HepG2 (cell line): Measurements from ENCODE around the gene CACNA2D3. TPM values are rescaled to one million over a fixed set of nuclear protein-coding genes. Genes with fewer than 3 reads are reported as not detected.

ENCODE experiments used
- ATAC-seq: fragments of 200-7000 bp; cut with Tn5 transposase; 3 replicates; pipeline ENCODE4 v1.9.1; 2020; ENCODE audit warnings: mild to moderate bottlenecking, moderate library complexity
- BruUV-seq: library from RNA; stranded (reverse); fragments of 400-500 nt; replicated peaks from 2 replicates; lab custom pipeline; 2021; lab: Mats Ljungman, UMichigan
- CTCF ChIA-PET: fragments of 300-600 bp; formaldehyde crosslinking; extraction: SDS; loops from one replicate; lab custom pipeline; 2021; ENCODE audit warnings: low total read pairs, inconsistent platforms, low intra/inter-chr PET ratio; lab: Yijun Ruan, JAX
- POLR2A ChIA-PET: fragments of 350-600 bp; sonication (Branson Sonifier 250); formaldehyde crosslinking; loops from one replicate; lab custom pipeline; 2020; ENCODE audit warnings: antibody characterized with exemption, inconsistent platforms; lab: Yijun Ruan, JAX
- DNase-seq: peaks from one replicate; pipeline ENCODE4 v3.0.0-alpha.2; 2015; ENCODE audit warnings: low spot score
- FAIRE-seq: peaks from 3 replicates; lab custom pipeline; 2011; peaks lifted over from hg19 to GRCh38; lab: Jason Lieb, UNC
- H2AFZ ChIP-seq: one replicate; pipeline ENCODE4 v1.6.1; 2011; ENCODE audit warnings: low read length, inconsistent platforms
- H3K27ac ChIP-seq: fragments of 300-600 bp; 3 replicates; pipeline ENCODE4 v1.8.0; 2011; ENCODE audit warnings: mixed run types, mild to moderate bottlenecking, mixed read lengths, low read length, inconsistent platforms; ENCODE audit not compliant: insufficient read depth; ENCODE audit errors: extremely low read length
- H3K27me3 ChIP-seq, 2 experiments: fragments of 200-600 bp in 1 of 2; 2 replicates in 1 of 2; 3 replicates in 1 of 2; pipeline versions ENCODE4 v1.6.0 to v1.8.0; 2011; ENCODE audit warnings: low read length in 2 of 2, mild to moderate bottlenecking in 2 of 2, moderate library complexity in 2 of 2, inconsistent platforms in 1 of 2; ENCODE audit not compliant: insufficient read depth in 2 of 2, control insufficient read depth in 1 of 2
- H3K36me3 ChIP-seq, 2 experiments: fragments of 200-600 bp in 1 of 2; replicated peaks in 1 of 2; 2 replicates in 1 of 2; 3 replicates in 1 of 2; pipeline versions ENCODE4 v1.5.1 to v1.8.0; 2011; ENCODE audit warnings: low read length in 2 of 2, inconsistent platforms in 1 of 2; ENCODE audit not compliant: insufficient read depth in 2 of 2, control insufficient read depth in 1 of 2
- H3K4me1 ChIP-seq: 2 replicates; pipeline ENCODE4 v1.5.1; 2012; ENCODE audit warnings: low read length, inconsistent platforms; ENCODE audit not compliant: insufficient read depth
- H3K4me2 ChIP-seq: 2 replicates; pipeline ENCODE4 v1.6.0; 2011; ENCODE audit warnings: low read depth, low read length, inconsistent platforms
- H3K4me3 ChIP-seq, 3 experiments: fragments of 200-600 bp in 1 of 3; sonication (generic), shearing (Covaris generic) in 1 of 3; replicated peaks in 1 of 3; 2 replicates each; pipeline ENCODE4 v1.5.1; 2011 to 2016; ENCODE audit warnings: low read length in 3 of 3, inconsistent platforms in 2 of 3, low read depth in 2 of 3, mild to moderate bottlenecking in 2 of 3, control low read depth in 1 of 3, mixed read lengths in 1 of 3; ENCODE audit not compliant: insufficient read depth in 1 of 3
- H3K79me2 ChIP-seq: one replicate; pipeline ENCODE4 v1.6.1; 2011; ENCODE audit warnings: low read length, inconsistent platforms; ENCODE audit not compliant: insufficient read depth
- H3K9ac ChIP-seq: 2 replicates; pipeline ENCODE4 v1.6.0; 2011; ENCODE audit warnings: mild to moderate bottlenecking, low read depth, low read length, inconsistent platforms; ENCODE audit not compliant: insufficient read depth
- H3K9me3 ChIP-seq: 2 replicates; pipeline ENCODE4 v1.5.1; 2012; ENCODE audit warnings: mild to moderate bottlenecking, low read length
- H4K20me1 ChIP-seq: 2 replicates; pipeline ENCODE4 v1.6.0; 2011; ENCODE audit warnings: inconsistent platforms, mild to moderate bottlenecking, low read length, moderate library complexity; ENCODE audit not compliant: insufficient read depth
- BORCS8-MEF2B ChIP-seq: sonication (generic); formaldehyde crosslinking; IDR thresholded peaks from 2 replicates; pipeline ENCODE4 v1.8.0; 2022; ENCODE audit warnings: mild to moderate bottlenecking, missing genetic modification reagents
- CEBPG ChIP-seq: IDR thresholded peaks from 2 replicates; pipeline ENCODE4 v1.6.1; 2016
- FOSL1 ChIP-seq: sonication (generic); formaldehyde crosslinking; IDR thresholded peaks from 2 replicates; pipeline ENCODE4 v1.9.0; 2021; ENCODE audit warnings: missing genetic modification reagents, borderline replicate concordance
- KLF12 ChIP-seq: sonication (generic); formaldehyde crosslinking; IDR thresholded peaks from 2 replicates; pipeline ENCODE4 v1.4.0; 2020; ENCODE audit warnings: missing genetic modification reagents, borderline replicate concordance
- PAX8 ChIP-seq: sonication (generic); formaldehyde crosslinking; IDR thresholded peaks from 2 replicates; pipeline ENCODE4 v1.8.0; 2022; ENCODE audit warnings: mild to moderate bottlenecking, missing genetic modification reagents, borderline replicate concordance
- RORA ChIP-seq: sonication (generic); formaldehyde crosslinking; IDR thresholded peaks from 2 replicates; pipeline ENCODE4 v1.5.0; 2020; ENCODE audit warnings: mild to moderate bottlenecking, missing genetic modification reagents, moderate library complexity
- ZNF282 ChIP-seq: fragments of 450-650 bp; IDR thresholded peaks from 2 replicates; pipeline ENCODE4 v1.6.1; 2018; ENCODE audit not compliant: partially characterized antibody
- ZNF546 ChIP-seq: sonication (generic); formaldehyde crosslinking; conservative IDR thresholded peaks from 2 replicates; pipeline ENCODE4 v1.8.1; 2023; ENCODE audit warnings: mild to moderate bottlenecking, missing genetic modification reagents
- ZNF720 ChIP-seq: sonication (generic); formaldehyde crosslinking; IDR thresholded peaks from 2 replicates; pipeline ENCODE4 v1.4.0; 2020; ENCODE audit warnings: missing genetic modification reagents
- ZNF883 ChIP-seq: sonication (generic); formaldehyde crosslinking; IDR thresholded peaks from 2 replicates; pipeline ENCODE4 v1.5.1; 2020; ENCODE audit warnings: mild to moderate bottlenecking, missing genetic modification reagents; ENCODE audit errors: not compliant biosample characterization
- WGBS: methylation state at CpG from one replicate; pipeline ENCODE4 v1.1.6; 2017; ENCODE audit warnings: low lambda C conversion rate; 5-methylcytosine and 5-hydroxymethylcytosine counted together
- in situ Hi-C: cut with HindIII; loops from 2 replicates; pipeline ENCODE4 v1.10.0; 2017; ENCODE audit warnings: low pct_unique_long_range_greater_than_20kb; ENCODE audit not compliant: extremely low pct_ligation_motif_present
- intact Hi-C: fragments of 100-400 bp; cut with micrococcal nuclease; formaldehyde crosslinking; loops from one replicate; pipeline ENCODE4 v1.10.0; 2022; ENCODE audit not compliant: unreplicated experiment
- polyA plus RNA-seq, 8 experiments: library from polyadenylated mRNA; depleted of rRNA in 3 of 8; stranded (reverse) in 7 of 8; unstranded in 1 of 8; fragments of >200 nt; fragmentation: Illumina TruSeq in 4 of 8; extraction: Trizol in 4 of 8; gene quantifications; 2 replicates each; pipeline versions ENCODE4 v1.2.1 to v1.2.3, GENCODE V29; 2011 to 2016; ENCODE audit warnings: low read depth in 4 of 8, missing spikeins in 1 of 8, mixed read lengths in 1 of 8; ENCODE audit not compliant: insufficient read depth in 1 of 8
- total RNA-seq, 5 experiments: library from RNA; depleted of rRNA; stranded (reverse); fragments of >200 nt; fragmentation: Illumina TruSeq; extraction: Trizol; gene quantifications; 2 replicates each; pipeline ENCODE4 v1.2.3, GENCODE V29; 2016; ENCODE audit warnings: low read depth in 1 of 5
- TF ChIP-seq, protein P1 (sequence below): sonication (generic); formaldehyde crosslinking; IDR thresholded peaks from 2 replicates; pipeline ENCODE4 v1.5.0; 2020; ENCODE audit warnings: missing genetic modification reagents
- TF ChIP-seq, protein P2 (sequence below): sonication (generic); formaldehyde crosslinking; IDR thresholded peaks from 2 replicates; pipeline ENCODE4 v1.4.0; 2020; ENCODE audit warnings: missing genetic modification reagents

The CACNA2D3 gene
- total and polyA plus RNA-seq, 2 of the 13 experiments (the other 11 are each of a cell fraction or from before 2014, with no cell fraction given) = not detected

DNA sequence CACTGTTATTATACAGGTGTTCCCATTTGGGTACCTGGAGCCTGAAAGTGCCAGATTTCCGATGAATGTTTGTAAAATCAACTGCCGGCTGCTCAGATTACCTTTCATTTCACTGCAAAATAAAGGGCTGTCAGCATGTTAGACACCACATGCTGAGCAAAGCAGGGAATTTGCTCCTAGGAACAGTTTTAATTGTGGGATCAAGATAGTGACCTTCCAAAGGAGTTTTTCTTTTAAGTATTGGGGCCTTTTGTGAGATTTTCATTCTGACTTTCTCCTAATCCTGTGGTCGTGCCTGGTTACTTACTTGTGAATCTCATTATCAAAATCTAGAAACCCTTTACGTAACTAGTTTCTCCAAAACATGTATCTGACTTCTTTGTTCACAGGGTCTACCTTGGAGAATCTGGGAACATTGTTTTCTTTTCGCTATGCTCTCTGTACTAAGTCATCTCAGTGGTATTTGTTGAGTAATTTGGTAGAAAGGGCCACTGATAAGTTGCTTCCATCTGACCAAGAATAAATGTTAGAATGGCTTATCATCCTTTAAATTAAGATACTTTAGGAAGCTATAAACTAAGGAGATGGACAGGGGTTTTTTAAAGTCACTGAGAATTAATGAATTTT, 846.3 kb downstream of the CACNA2D3 start:
- no peak overlapping the region for H3K27ac ChIP-seq
- no peaks in the 10 kb centered on the region for H3K36me3 ChIP-seq
- H2AFZ ChIP-seq = no peak overlapping the region
- in situ Hi-C loops = no loop called here
- 20% methylated on average over 5 of the region's 5 CpGs for WGBS
- no peaks in the 10 kb centered on the region for H3K79me2 ChIP-seq
- FAIRE-seq (no peak), DNase-seq (no peak), ATAC-seq (no peak)
- H4K20me1 ChIP-seq = no peaks in the 10 kb centered on the region
- intact Hi-C loops = no loop called here
- H3K4me3 ChIP-seq = no peak overlapping the region
- H3K4me2 ChIP-seq = no peak overlapping the region
- peaks cover 0 to 7% of the 10 kb centered on the region in 2 experiments; a peak in 1 of 5 replicates for H3K27me3 ChIP-seq
- no peak for TF ChIP-seq BORCS8-MEF2B (CRISPR knock-in tag)
- TF ChIP-seq, protein P1, sequence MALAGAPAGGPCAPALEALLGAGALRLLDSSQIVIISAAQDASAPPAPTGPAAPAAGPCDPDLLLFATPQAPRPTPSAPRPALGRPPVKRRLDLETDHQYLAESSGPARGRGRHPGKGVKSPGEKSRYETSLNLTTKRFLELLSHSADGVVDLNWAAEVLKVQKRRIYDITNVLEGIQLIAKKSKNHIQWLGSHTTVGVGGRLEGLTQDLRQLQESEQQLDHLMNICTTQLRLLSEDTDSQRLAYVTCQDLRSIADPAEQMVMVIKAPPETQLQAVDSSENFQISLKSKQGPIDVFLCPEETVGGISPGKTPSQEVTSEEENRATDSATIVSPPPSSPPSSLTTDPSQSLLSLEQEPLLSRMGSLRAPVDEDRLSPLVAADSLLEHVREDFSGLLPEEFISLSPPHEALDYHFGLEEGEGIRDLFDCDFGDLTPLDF (CRISPR knock-in tag) = no peak
- no peak for TF ChIP-seq CEBPG
- TF ChIP-seq ZNF883 (CRISPR knock-in tag) = no peak
- TF ChIP-seq ZNF282 = no peak
- TF ChIP-seq ZNF546 = no peak
- CTCF ChIA-PET = no interaction called here
- no peaks in the 10 kb centered on the region for H3K9me3 ChIP-seq
- H3K4me1 ChIP-seq = peaks cover 11% of the 10 kb centered on the region
- POLR2A ChIA-PET = no interaction called here
- no TSS peak for BruUV-seq
- no peak overlapping the region for H3K9ac ChIP-seq

GRCh38 chr3:54969652-54970051, 847.3 kb downstream of the CACNA2D3 start:
- H3K27ac ChIP-seq = no peak overlapping the region
- 18% methylated on average over 3 of the region's 3 CpGs for WGBS
- no peaks in the 10 kb centered on the region for H3K36me3 ChIP-seq
- H3K4me3 ChIP-seq = no peak overlapping the region
- no peaks in the 10 kb centered on the region for H3K79me2 ChIP-seq
- H3K27me3 ChIP-seq = peaks cover 0 to 7% of the 10 kb centered on the region in 2 experiments; a peak in 1 of 5 replicates
- no TSS peak for BruUV-seq
- H3K4me2 ChIP-seq = no peak overlapping the region
- ChIA-PET POLR2A (no interaction called here), CTCF (no interaction called here)
- intact Hi-C loops = no loop called here
- H2AFZ ChIP-seq = no peak overlapping the region
- ATAC-seq (no peak), FAIRE-seq (no peak), DNase-seq (no peak)
- no peaks in the 10 kb centered on the region for H4K20me1 ChIP-seq
- H3K9ac ChIP-seq = no peak overlapping the region
- in situ Hi-C loops = no loop called here
- peaks cover 11% of the 10 kb centered on the region for H3K4me1 ChIP-seq
- no peaks in the 10 kb centered on the region for H3K9me3 ChIP-seq
- TF ChIP-seq RORA (CRISPR knock-in tag) = no peak
- no peak for TF ChIP-seq KLF12
- TF ChIP-seq FOSL1 (CRISPR knock-in tag) = no peak
- no peak for TF ChIP-seq PAX8 (CRISPR knock-in tag)
- TF ChIP-seq ZNF720 (CRISPR knock-in tag) = no peak
- TF ChIP-seq, protein P2, sequence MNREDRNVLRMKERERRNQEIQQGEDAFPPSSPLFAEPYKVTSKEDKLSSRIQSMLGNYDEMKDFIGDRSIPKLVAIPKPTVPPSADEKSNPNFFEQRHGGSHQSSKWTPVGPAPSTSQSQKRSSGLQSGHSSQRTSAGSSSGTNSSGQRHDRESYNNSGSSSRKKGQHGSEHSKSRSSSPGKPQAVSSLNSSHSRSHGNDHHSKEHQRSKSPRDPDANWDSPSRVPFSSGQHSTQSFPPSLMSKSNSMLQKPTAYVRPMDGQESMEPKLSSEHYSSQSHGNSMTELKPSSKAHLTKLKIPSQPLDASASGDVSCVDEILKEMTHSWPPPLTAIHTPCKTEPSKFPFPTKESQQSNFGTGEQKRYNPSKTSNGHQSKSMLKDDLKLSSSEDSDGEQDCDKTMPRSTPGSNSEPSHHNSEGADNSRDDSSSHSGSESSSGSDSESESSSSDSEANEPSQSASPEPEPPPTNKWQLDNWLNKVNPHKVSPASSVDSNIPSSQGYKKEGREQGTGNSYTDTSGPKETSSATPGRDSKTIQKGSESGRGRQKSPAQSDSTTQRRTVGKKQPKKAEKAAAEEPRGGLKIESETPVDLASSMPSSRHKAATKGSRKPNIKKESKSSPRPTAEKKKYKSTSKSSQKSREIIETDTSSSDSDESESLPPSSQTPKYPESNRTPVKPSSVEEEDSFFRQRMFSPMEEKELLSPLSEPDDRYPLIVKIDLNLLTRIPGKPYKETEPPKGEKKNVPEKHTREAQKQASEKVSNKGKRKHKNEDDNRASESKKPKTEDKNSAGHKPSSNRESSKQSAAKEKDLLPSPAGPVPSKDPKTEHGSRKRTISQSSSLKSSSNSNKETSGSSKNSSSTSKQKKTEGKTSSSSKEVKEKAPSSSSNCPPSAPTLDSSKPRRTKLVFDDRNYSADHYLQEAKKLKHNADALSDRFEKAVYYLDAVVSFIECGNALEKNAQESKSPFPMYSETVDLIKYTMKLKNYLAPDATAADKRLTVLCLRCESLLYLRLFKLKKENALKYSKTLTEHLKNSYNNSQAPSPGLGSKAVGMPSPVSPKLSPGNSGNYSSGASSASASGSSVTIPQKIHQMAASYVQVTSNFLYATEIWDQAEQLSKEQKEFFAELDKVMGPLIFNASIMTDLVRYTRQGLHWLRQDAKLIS (CRISPR knock-in tag) = no peak
